HepG2 (cell line): Measurements from ENCODE around the gene NPB.

ENCODE experiments used
- CTCF ChIP-seq: sonication (generic); formaldehyde crosslinking; IDR thresholded peaks from 2 replicates; pipeline ENCODE4 v1.5.0; 2020; ENCODE audit warnings: mild to moderate bottlenecking, missing genetic modification reagents, moderate library complexity
- GPN1 ChIP-seq: sonication (generic); formaldehyde crosslinking; IDR thresholded peaks from 2 replicates; pipeline ENCODE4 v1.5.1; 2020; ENCODE audit warnings: missing genetic modification reagents, borderline replicate concordance
- HNRNPK ChIP-seq: fragments of 200-400 bp; formaldehyde crosslinking; IDR thresholded peaks from 2 replicates; pipeline ENCODE4 v1.6.1; 2018; ENCODE audit warnings: low read length, low read depth, moderate library complexity, mild to moderate bottlenecking; ENCODE audit not compliant: poor library complexity, severe bottlenecking
- IKZF4 ChIP-seq: sonication (generic); formaldehyde crosslinking; IDR thresholded peaks from 2 replicates; pipeline ENCODE4 v1.5.1; 2020; ENCODE audit warnings: borderline replicate concordance, mild to moderate bottlenecking, low read depth, missing genetic modification reagents; ENCODE audit errors: not compliant biosample characterization
- NR2C2 ChIP-seq: sonication (generic); formaldehyde crosslinking; IDR thresholded peaks from 2 replicates; pipeline ENCODE4 v1.4.0; 2020; ENCODE audit warnings: missing genetic modification reagents, mild to moderate bottlenecking, moderate library complexity, borderline replicate concordance
- RAD21 ChIP-seq: fragments of 450-650 bp; formaldehyde crosslinking; IDR thresholded peaks from 2 replicates; pipeline ENCODE4 v1.5.0; 2020; ENCODE audit warnings: mild to moderate bottlenecking
- ZFP1 ChIP-seq: IDR thresholded peaks from 2 replicates; pipeline ENCODE4 v1.6.1; 2016
- ZNF879 ChIP-seq: sonication (generic); formaldehyde crosslinking; IDR thresholded peaks from 2 replicates; pipeline ENCODE4 v1.8.1; 2023; ENCODE audit warnings: missing genetic modification reagents
- TF ChIP-seq, protein P1 (sequence below): sonication (generic); formaldehyde crosslinking; IDR thresholded peaks from 2 replicates; pipeline ENCODE4 v1.4.0; 2020; ENCODE audit warnings: missing genetic modification reagents
- TF ChIP-seq, protein P2 (sequence below): sonication (generic); formaldehyde crosslinking; conservative IDR thresholded peaks from 2 replicates; pipeline ENCODE4 v1.8.0; 2022; ENCODE audit warnings: low read depth, missing genetic modification reagents
- TF ChIP-seq, protein P3 (sequence below): sonication (generic); formaldehyde crosslinking; IDR thresholded peaks from 2 replicates; pipeline ENCODE4 v1.4.0; 2020; ENCODE audit warnings: missing genetic modification reagents

DNA sequence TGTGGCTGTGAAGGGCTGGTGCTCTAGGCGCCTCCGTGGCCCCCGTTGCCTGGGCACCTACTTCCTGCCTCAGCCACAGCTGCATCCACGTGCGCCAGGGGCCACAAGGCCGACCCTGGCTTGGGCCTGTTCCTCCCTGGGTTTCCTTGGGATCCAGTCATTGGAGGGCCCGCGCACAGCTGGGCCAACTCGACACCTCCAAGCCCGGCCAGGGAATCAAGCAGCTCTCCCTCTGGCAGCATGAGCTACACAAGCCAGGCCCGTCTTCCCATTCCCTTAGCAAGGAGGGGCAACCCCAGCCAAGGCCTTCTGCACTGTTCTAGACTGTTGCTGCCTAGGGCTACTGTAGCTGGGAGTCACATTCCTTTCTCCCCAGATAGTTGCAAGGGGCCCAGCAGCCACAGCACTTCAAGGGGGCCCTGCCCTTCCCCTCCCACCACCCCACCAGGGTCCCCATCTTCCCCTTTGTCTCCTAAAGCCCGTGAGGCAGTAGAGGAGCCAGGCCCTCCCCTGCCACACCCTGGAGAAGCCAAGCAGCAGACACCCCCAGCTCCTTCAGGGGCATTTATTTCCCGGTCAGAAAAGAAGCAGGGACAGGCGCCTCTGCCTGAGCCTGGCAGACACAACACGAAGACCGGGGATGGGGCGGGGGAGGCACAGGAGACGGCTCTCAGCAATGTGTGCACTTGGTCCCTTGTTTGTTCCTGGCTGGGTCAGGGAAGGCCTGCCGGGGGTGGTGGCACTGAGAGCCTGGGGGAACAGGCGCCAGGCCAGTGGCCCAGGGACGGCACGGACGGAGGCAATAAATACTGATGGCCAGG is 34.7 kb upstream of the NPB start:
- peak; percentile 13 for TF ChIP-seq CTCF (CRISPR knock-in tag)
- TF ChIP-seq ZFP1 (CRISPR knock-in tag), result no peak
- TF ChIP-seq, protein P1, sequence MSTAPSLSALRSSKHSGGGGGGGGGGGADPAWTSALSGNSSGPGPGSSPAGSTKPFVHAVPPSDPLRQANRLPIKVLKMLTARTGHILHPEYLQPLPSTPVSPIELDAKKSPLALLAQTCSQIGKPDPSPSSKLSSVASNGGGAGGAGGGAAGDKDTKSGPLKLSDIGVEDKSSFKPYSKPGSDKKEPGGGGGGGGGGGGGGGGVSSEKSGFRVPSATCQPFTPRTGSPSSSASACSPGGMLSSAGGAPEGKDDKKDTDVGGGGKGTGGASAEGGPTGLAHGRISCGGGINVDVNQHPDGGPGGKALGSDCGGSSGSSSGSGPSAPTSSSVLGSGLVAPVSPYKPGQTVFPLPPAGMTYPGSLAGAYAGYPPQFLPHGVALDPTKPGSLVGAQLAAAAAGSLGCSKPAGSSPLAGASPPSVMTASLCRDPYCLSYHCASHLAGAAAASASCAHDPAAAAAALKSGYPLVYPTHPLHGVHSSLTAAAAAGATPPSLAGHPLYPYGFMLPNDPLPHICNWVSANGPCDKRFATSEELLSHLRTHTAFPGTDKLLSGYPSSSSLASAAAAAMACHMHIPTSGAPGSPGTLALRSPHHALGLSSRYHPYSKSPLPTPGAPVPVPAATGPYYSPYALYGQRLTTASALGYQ (CRISPR knock-in tag), result no peak
- TF ChIP-seq HNRNPK, result peak; percentile 69
- peak; percentile 31 for TF ChIP-seq IKZF4 (CRISPR knock-in tag)
- TF ChIP-seq, protein P2, sequence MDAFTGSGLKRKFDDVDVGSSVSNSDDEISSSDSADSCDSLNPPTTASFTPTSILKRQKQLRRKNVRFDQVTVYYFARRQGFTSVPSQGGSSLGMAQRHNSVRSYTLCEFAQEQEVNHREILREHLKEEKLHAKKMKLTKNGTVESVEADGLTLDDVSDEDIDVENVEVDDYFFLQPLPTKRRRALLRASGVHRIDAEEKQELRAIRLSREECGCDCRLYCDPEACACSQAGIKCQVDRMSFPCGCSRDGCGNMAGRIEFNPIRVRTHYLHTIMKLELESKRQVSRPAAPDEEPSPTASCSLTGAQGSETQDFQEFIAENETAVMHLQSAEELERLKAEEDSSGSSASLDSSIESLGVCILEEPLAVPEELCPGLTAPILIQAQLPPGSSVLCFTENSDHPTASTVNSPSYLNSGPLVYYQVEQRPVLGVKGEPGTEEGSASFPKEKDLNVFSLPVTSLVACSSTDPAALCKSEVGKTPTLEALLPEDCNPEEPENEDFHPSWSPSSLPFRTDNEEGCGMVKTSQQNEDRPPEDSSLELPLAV, result no peak
- TF ChIP-seq ZNF879 (CRISPR knock-in tag), result no peak
- TF ChIP-seq RAD21 (CRISPR knock-in tag), result peak; percentile 15; the same call in 1 of the 2 replicates
- TF ChIP-seq, protein P3, sequence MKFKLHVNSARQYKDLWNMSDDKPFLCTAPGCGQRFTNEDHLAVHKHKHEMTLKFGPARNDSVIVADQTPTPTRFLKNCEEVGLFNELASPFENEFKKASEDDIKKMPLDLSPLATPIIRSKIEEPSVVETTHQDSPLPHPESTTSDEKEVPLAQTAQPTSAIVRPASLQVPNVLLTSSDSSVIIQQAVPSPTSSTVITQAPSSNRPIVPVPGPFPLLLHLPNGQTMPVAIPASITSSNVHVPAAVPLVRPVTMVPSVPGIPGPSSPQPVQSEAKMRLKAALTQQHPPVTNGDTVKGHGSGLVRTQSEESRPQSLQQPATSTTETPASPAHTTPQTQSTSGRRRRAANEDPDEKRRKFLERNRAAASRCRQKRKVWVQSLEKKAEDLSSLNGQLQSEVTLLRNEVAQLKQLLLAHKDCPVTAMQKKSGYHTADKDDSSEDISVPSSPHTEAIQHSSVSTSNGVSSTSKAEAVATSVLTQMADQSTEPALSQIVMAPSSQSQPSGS (CRISPR knock-in tag), result 0 out of 2 replicates have a peak, but pooled peaks have one; percentile 36
- no peak for TF ChIP-seq GPN1 (CRISPR knock-in tag)
- peak; percentile 47; the same call in 1 of the 2 replicates for TF ChIP-seq NR2C2
